UCSD-AML1 (cell line): Measurements from ENCODE around the gene PCDHGA6.
"Not testable (repeated sequence)": the region's sequence is repeated elsewhere in the genome, so short reads cannot be mapped to it uniquely, and the experiment has no call there.

Experiments used
- DNase-seq: peaks from one replicate; lab custom pipeline; 2025; ENCODE audit not compliant: unreplicated experiment; lab: John Stamatoyannopoulos, UW

Gene PCDHGA6

GRCh38 chr5:141373673-141374317, at the start of gene PCDHGA6:
TSS of gene PCDHGA6 (plus strand) at chr5:141373891. CDS start at chr5:141374084, 193 bp downstream.
- DNase-seq = no peak

DNA sequence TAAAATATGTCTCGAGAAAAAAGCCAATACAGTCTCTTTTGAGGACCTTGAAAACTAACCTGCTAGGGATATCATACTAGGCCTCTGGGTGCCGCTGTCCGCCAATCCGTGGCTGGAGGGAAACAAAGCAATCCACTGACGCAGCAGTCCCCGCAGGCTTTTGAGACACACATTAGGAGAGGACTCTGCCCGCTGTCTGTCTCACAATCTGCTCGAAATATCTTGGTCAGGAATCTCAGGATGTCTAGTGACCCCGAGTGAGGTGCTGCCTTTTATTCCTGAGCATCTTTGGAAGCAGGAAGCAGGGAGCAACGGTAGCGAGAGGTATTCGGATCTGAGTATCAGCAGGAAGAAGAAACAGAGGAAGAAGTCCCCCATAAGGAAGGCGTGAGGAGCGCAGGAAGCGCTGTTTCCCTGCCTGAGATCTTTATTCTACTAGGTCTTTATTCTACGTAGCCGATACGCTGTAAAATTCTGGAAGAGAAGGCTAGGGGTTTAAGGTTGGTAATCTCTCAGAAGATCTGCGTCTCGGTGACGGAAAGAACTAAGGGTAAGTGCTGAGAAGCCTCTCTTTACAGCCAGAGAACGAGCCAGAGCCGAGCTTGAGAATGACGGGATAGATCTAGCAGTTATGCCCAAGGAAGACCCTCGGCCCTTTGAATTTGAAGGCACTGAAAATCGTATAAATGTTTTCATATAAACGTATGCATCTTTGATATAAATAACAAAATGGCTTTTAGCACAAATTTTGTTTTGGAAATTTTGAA, 47.4 kb upstream of the PCDHGA6 start:
- DNase-seq = peak; percentile 50

DNA sequence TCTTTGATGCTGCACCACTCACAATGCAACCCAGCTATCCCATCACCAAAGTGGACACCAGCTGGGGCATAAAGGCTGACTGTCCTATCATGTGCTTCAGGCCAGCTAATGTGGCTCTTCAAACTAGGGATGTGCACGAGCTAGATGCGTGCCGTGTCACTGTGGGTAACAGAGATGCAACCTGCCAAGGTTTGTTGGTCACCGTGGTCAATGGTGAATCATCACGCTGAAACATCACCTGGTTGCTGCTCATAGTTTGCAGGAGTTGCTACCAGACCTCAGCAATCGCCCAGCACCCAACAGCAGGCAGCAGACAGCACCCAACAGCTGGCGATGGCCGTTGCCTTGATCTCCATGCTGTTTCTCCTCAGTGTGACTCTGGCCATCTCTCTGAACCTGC, 45.5 kb upstream of the PCDHGA6 start:
- no peak for DNase-seq

DNA sequence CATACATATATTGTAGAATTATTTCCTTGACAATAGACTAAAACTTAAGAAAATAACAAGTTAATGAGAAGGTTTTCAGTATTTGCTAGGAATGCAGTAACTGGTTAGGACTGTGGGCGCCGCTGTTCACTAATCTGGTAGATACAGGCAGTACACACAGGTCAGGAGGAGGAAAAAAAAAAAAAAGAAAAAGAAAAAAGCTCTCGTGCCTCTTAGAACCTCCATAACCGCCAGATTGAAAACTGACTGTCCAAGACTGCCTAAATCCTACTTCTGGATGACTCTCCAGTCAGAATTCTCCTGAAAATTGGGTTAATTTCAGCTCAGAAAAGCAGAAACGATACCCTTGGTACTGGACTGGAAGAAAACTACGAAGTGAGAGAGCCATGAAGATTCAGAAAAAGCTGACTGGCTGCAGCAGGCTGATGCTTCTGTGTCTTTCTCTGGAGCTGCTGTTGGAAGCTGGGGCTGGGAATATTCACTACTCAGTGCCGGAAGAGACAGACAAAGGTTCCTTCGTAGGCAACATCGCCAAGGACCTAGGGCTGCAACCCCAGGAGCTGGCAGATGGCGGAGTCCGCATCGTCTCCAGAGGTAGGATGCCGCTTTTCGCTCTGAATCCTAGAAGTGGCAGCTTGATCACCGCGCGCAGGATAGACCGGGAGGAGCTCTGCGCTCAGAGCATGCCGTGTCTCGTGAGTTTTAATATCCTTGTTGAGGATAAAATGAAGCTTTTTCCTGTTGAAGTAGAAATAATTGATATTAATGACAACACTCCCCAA, 43.2 kb upstream of the PCDHGA6 start, which contains the start of gene PCDHGA1:
Gene PCDHGA1, plus strand, starts transcription at position 216 of the 782 bp plus-strand sequence.
- DNase-seq = peak; percentile 10

DNA sequence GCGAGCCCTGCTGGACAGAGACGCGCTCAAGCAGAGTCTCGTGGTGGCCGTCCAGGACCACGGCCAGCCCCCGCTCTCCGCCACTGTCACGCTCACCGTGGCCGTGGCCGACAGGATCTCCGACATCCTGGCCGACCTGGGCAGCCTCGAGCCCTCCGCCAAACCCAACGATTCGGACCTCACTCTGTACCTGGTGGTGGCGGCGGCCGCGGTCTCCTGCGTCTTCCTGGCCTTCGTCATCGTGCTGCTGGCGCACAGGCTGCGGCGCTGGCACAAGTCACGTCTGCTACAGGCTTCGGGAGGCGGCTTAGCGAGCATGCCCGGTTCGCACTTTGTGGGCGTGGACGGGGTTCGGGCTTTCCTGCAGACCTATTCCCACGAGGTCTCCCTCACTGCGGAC, 41.1 kb upstream of the PCDHGA6 start:
- DNase-seq = not testable (repeated sequence)

GRCh38 chr5:141338538-141339306, 35.0 kb upstream of the PCDHGA6 start, which contains the start of gene PCDHGA2:
TSS of gene PCDHGA2 (plus strand) at chr5:141338760.
- DNase-seq = no peak

- not testable (repeated sequence) for DNase-seq
Observed at GRCh38 chr5:141340781-141341354, 32.8 kb upstream of the PCDHGA6 start.

GRCh38 chr5:141342773-141343172, 30.9 kb upstream of the PCDHGA6 start:
- DNase-seq = no peak

- DNase-seq = no peak
Observed at GRCh38 chr5:141343242-141343952, 30.3 kb upstream of the PCDHGA6 start, which contains the start of gene PCDHGA3. TSS of gene PCDHGA3 (plus strand) at chr5:141343829. CDS start at chr5:141344034, 205 bp downstream.

- DNase-seq = no peak
Observed at GRCh38 chr5:141343953-141344463, 29.7 kb upstream of the PCDHGA6 start.

DNA sequence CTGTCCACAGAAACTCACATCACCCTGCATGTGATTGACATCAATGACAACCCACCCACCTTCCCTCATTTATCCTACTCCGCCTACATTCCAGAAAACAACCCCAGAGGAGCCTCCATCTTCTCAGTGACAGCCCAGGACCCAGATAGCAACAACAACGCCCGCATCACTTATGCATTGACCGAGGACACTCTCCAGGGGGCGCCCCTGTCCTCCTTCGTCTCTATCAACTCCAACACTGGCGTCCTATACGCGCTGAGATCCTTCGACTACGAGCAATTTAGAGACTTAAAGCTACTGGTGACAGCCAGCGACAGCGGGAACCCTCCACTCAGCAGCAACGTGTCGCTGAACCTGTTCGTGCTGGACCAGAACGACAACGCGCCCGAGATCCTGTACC, 28.4 kb upstream of the PCDHGA6 start:
- DNase-seq = no peak

DNA sequence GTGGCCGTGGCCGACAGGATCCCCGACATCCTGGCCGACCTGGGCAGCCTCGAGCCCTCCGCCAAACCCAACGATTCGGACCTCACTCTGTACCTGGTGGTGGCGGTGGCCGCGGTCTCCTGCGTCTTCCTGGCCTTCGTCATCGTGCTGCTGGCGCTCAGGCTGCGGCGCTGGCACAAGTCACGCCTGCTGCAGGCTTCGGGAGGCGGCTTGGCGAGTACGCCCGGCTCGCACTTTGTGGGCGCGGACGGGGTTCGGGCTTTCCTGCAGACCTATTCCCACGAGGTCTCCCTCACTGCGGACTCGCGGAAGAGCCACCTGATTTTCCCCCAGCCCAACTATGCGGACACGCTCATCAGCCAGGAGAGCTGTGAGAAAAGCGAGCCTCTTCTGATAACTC, 27.7 kb upstream of the PCDHGA6 start:
- not testable (repeated sequence) for DNase-seq

- DNase-seq = peak; percentile 16
Observed at GRCh38 chr5:141349917-141350619, 23.6 kb upstream of the PCDHGA6 start, which contains the start of gene PCDHGB1. TSS of gene PCDHGB1 (plus strand) at chr5:141350099. CDS start at chr5:141350261, 162 bp downstream.

DNA sequence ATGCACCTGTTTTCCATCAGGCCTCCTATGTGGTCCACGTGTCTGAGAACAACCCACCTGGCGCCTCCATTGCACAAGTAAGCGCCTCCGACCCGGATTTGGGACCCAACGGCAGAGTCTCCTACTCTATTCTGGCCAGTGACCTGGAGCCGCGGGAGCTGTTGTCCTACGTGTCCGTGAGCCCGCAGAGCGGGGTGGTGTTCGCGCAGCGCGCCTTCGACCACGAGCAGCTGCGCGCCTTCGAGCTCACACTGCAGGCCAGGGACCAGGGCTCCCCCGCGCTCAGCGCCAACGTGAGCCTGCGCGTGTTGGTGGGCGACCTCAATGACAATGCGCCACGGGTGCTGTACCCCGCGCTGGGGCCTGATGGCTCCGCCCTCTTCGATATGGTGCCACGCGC, 22.1 kb upstream of the PCDHGA6 start:
- no peak for DNase-seq

- DNase-seq = no peak
Observed at GRCh38 chr5:141354900-141355469, 18.7 kb upstream of the PCDHGA6 start, which contains the start of gene PCDHGA4. TSS of gene PCDHGA4 (plus strand) at chr5:141355021. CDS start at chr5:141355108, 87 bp downstream.

GRCh38 chr5:141355641-141356040, 18.1 kb upstream of the PCDHGA6 start:
- no peak for DNase-seq

GRCh38 chr5:141356133-141356532, 17.6 kb upstream of the PCDHGA6 start:
- DNase-seq = no peak

GRCh38 chr5:141356950-141357349, 16.7 kb upstream of the PCDHGA6 start:
- no peak for DNase-seq
